Spleen (tissue), 7 donors: ENCODE measurements around the gene ZNF3.

Experiments used
- POLR2A ChIP-seq, 3 donors: fragments of 450-650 bp; IDR thresholded peaks; one replicate each; pipeline ENCODE4 v1.5.1; 2017; ENCODE audit warnings: antibody characterized with exemption in 3 of 3, mild to moderate bottlenecking in 1 of 3
- POLR2AphosphoS5 ChIP-seq, 3 donors: sonication (generic); formaldehyde crosslinking; IDR thresholded peaks; one replicate each; pipeline ENCODE4 v1.5.1; 2017; ENCODE audit warnings: antibody characterized with exemption in 3 of 3
- TF ChIP-seq, protein P1 (sequence below), 11 experiments: fragments of 200-600 bp in 7 of 11; fragments of 450-650 bp in 4 of 11; sonication (generic) in 4 of 11; IDR thresholded peaks in 8 of 11; conservative IDR thresholded peaks in 3 of 11; 1 replicate in 7 of 11; 2 replicates in 4 of 11; pipeline versions ENCODE4 v1.4.0 to v1.8.0; 2016 to 2021; ENCODE audit warnings: antibody characterized with exemption in 11 of 11, inconsistent platforms in 4 of 11, mild to moderate bottlenecking in 1 of 11
- donor health status: DM: no; HTN: no; CAD: no; lungs with moderate emphysema.
- donor health status: DM: no; HTN: no; CAD: no.
- donor health status: DM: no; HTN: no; CAD: no.

- TF ChIP-seq, protein P1, sequence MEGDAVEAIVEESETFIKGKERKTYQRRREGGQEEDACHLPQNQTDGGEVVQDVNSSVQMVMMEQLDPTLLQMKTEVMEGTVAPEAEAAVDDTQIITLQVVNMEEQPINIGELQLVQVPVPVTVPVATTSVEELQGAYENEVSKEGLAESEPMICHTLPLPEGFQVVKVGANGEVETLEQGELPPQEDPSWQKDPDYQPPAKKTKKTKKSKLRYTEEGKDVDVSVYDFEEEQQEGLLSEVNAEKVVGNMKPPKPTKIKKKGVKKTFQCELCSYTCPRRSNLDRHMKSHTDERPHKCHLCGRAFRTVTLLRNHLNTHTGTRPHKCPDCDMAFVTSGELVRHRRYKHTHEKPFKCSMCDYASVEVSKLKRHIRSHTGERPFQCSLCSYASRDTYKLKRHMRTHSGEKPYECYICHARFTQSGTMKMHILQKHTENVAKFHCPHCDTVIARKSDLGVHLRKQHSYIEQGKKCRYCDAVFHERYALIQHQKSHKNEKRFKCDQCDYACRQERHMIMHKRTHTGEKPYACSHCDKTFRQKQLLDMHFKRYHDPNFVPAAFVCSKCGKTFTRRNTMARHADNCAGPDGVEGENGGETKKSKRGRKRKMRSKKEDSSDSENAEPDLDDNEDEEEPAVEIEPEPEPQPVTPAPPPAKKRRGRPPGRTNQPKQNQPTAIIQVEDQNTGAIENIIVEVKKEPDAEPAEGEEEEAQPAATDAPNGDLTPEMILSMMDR (IDR thresholded peaks at IDR 0.05 in 8 of 11, conservative IDR thresholded peaks at IDR 0.05 in 3 of 11): no peak
- TF ChIP-seq POLR2A (IDR thresholded peaks at IDR 0.05): no peak
- TF ChIP-seq POLR2AphosphoS5 (IDR thresholded peaks at IDR 0.05): no peak
Measured at GRCh38 chr7:100122568-100122967, 41.0 kb upstream of the ZNF3 start.
